Liver (tissue), 3 donors: ENCODE measurements around the gene NTF3.

ENCODE experiments used
- CTCF ChIP-seq: fragments of 150-350 bp; IDR thresholded peaks from 2 replicates; pipeline ENCODE4 v1.5.1; 2017; ENCODE audit warnings: improper control_type of control experiment, low read depth, low read length; ENCODE audit not compliant: missing input control
- RAD21 ChIP-seq, 2 donors: IDR thresholded peaks; 2 replicates each; pipeline ENCODE4 v1.6.1; 2016; ENCODE audit warnings: antibody characterized with exemption in 2 of 2, mild to moderate bottlenecking in 2 of 2
- SP1 ChIP-seq: IDR thresholded peaks from 2 replicates; pipeline ENCODE4 v1.6.1; 2018; ENCODE audit warnings: antibody characterized with exemption, mild to moderate bottlenecking
- donor health status: healthy.
- donor health status: healthy.

- no peak for TF ChIP-seq CTCF
- TF ChIP-seq RAD21 (IDR thresholded peaks at IDR 0.05), result no peak
- no peak for TF ChIP-seq SP1
Measured at GRCh38 chr12:5429741-5430557, 2.0 kb upstream of the NTF3 start.
